OCI-LY7 (cell line): ENCODE results near the gene CALN1.

Experiments
- EZH2phosphoT487 ChIP-seq: fragments of 200-600 bp; sonication (generic); IDR thresholded peaks from 2 replicates; pipeline ENCODE4 v1.6.1; 2018; ENCODE audit warnings: low read depth, borderline replicate concordance, mild to moderate bottlenecking, mixed run types, antibody characterized with exemption, low read length, moderate library complexity, mixed read lengths
- TF ChIP-seq, protein P1 (sequence below): fragments of 200-600 bp; sonication (generic); conservative IDR thresholded peaks from 2 replicates; pipeline ENCODE4 v1.5.1; 2014; ENCODE audit warnings: mild to moderate bottlenecking, antibody characterized with exemption, low read length, moderate library complexity, mixed read lengths

DNA sequence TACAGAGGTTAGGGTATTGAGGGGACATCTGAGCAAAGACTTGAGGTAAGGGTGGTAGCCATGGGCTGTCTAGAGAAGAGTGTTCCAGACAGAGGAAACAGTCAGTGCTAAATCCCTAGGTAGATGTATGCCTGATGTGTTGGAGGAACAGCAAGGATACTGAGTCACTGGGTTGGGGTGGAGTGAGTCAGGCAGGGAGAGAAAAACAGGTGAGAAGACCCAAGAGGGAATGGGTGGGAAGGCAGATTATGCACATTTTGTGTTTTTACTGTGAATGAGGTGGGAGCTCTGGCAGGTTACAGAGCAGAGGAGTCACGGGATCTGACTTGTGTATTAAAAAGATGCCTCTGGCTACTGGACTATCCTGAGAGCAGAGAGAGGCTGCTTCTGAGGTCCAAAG lies 285.0 kb downstream of the CALN1 start:
- TF ChIP-seq, protein P1, sequence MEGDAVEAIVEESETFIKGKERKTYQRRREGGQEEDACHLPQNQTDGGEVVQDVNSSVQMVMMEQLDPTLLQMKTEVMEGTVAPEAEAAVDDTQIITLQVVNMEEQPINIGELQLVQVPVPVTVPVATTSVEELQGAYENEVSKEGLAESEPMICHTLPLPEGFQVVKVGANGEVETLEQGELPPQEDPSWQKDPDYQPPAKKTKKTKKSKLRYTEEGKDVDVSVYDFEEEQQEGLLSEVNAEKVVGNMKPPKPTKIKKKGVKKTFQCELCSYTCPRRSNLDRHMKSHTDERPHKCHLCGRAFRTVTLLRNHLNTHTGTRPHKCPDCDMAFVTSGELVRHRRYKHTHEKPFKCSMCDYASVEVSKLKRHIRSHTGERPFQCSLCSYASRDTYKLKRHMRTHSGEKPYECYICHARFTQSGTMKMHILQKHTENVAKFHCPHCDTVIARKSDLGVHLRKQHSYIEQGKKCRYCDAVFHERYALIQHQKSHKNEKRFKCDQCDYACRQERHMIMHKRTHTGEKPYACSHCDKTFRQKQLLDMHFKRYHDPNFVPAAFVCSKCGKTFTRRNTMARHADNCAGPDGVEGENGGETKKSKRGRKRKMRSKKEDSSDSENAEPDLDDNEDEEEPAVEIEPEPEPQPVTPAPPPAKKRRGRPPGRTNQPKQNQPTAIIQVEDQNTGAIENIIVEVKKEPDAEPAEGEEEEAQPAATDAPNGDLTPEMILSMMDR, result no peak
- no peak for TF ChIP-seq EZH2phosphoT487
